ENCODE results near the gene CHMP6. TPM values are rescaled to one million over a fixed set of nuclear protein-coding genes. Genes with fewer than 3 reads are reported as not detected.
A peak's percentile ranks its signal among the peaks of the same experiment; 100 is the strongest.

The CHMP6 gene
- total and polyA plus RNA-seq, 9 of the 15 experiments (the other 6 are each of a cell fraction or from before 2014, with no cell fraction given) = 0.25 to 30.4 (median 13.4) TPM

DNA sequence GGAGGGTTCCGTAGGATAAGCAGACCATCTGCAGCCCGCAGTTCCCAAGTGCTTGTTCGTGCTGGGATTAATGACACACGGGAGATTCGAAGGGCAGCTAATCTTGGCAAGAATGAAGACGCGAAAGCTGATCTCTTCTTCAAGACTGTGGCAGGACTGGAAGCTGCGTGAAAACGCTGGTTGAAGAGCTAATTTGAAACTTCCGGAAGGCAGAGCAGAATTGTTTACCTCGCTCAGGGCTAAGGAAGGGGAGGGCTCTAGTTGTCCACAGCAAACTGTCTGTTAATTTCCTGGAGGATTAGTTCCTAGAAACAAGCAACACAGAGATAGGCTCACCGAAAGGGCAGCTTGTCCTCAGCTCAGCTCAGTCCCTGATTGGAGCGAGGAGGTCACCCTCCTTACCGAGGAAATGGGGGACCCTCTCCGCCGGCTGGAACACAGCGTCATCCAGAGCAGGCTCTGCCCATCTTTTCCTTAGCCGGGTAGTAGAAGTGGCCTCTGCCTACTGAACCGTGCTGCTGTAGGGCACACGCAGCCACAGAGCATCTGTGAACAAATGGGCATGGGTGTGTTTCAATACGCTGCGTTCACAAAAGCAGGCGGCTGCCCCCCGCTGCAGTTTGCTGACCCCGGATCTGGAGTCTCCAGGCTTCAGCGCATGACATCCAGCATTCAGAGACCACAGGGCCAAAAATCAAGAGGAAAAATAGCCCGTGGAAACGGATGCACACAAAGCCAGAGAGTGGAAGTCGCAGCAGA is 26.6 kb downstream of the CHMP6 start (continued):
- no peak for TF ChIP-seq ZNF384 (IDR thresholded peaks at IDR 0.05; ENCODE audit: low read depth, low read length)
- TF ChIP-seq, protein P1, sequence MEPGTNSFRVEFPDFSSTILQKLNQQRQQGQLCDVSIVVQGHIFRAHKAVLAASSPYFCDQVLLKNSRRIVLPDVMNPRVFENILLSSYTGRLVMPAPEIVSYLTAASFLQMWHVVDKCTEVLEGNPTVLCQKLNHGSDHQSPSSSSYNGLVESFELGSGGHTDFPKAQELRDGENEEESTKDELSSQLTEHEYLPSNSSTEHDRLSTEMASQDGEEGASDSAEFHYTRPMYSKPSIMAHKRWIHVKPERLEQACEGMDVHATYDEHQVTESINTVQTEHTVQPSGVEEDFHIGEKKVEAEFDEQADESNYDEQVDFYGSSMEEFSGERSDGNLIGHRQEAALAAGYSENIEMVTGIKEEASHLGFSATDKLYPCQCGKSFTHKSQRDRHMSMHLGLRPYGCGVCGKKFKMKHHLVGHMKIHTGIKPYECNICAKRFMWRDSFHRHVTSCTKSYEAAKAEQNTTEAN (CRISPR knock-in tag; IDR thresholded peaks at IDR 0.05) = no peak
- TF ChIP-seq ZNF347 (CRISPR knock-in tag; IDR thresholded peaks at IDR 0.05; ENCODE audit: low read depth) = no peak; the same call in 1 of the 2 replicates
- no peak for TF ChIP-seq SP2 (IDR thresholded peaks at IDR 0.05; ENCODE audit: extremely low read depth, low read depth, low read length, poor library complexity, severe bottlenecking)
- TF ChIP-seq RBM14 (IDR thresholded peaks at IDR 0.05; ENCODE audit: borderline replicate concordance, insufficient read depth, low read depth, low read length) = no peak
- TF ChIP-seq, protein P2, sequence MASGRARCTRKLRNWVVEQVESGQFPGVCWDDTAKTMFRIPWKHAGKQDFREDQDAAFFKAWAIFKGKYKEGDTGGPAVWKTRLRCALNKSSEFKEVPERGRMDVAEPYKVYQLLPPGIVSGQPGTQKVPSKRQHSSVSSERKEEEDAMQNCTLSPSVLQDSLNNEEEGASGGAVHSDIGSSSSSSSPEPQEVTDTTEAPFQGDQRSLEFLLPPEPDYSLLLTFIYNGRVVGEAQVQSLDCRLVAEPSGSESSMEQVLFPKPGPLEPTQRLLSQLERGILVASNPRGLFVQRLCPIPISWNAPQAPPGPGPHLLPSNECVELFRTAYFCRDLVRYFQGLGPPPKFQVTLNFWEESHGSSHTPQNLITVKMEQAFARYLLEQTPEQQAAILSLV (tag; IDR thresholded peaks at IDR 0.05) = no peak
- TF ChIP-seq CHD4 (IDR thresholded peaks at IDR 0.05; ENCODE audit: insufficient read depth, insufficient replicate concordance, low read depth, low read length, poor library complexity, severe bottlenecking) = no peak
- TF ChIP-seq, protein P3, sequence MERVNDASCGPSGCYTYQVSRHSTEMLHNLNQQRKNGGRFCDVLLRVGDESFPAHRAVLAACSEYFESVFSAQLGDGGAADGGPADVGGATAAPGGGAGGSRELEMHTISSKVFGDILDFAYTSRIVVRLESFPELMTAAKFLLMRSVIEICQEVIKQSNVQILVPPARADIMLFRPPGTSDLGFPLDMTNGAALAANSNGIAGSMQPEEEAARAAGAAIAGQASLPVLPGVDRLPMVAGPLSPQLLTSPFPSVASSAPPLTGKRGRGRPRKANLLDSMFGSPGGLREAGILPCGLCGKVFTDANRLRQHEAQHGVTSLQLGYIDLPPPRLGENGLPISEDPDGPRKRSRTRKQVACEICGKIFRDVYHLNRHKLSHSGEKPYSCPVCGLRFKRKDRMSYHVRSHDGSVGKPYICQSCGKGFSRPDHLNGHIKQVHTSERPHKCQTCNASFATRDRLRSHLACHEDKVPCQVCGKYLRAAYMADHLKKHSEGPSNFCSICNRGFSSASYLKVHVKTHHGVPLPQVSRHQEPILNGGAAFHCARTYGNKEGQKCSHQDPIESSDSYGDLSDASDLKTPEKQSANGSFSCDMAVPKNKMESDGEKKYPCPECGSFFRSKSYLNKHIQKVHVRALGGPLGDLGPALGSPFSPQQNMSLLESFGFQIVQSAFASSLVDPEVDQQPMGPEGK (CRISPR knock-in tag; IDR thresholded peaks at IDR 0.05; ENCODE audit: borderline replicate concordance) = no peak
- TF ChIP-seq ZNF75A (CRISPR knock-in tag; IDR thresholded peaks at IDR 0.05) = 0 out of 2 replicates have a peak, but pooled peaks have one; percentile 16
- no peak for TF ChIP-seq MTA2 (IDR thresholded peaks at IDR 0.05; ENCODE audit: low read depth)
- no peak for TF ChIP-seq TRIM28 (IDR thresholded peaks at IDR 0.05)
- TF ChIP-seq, protein P4, sequence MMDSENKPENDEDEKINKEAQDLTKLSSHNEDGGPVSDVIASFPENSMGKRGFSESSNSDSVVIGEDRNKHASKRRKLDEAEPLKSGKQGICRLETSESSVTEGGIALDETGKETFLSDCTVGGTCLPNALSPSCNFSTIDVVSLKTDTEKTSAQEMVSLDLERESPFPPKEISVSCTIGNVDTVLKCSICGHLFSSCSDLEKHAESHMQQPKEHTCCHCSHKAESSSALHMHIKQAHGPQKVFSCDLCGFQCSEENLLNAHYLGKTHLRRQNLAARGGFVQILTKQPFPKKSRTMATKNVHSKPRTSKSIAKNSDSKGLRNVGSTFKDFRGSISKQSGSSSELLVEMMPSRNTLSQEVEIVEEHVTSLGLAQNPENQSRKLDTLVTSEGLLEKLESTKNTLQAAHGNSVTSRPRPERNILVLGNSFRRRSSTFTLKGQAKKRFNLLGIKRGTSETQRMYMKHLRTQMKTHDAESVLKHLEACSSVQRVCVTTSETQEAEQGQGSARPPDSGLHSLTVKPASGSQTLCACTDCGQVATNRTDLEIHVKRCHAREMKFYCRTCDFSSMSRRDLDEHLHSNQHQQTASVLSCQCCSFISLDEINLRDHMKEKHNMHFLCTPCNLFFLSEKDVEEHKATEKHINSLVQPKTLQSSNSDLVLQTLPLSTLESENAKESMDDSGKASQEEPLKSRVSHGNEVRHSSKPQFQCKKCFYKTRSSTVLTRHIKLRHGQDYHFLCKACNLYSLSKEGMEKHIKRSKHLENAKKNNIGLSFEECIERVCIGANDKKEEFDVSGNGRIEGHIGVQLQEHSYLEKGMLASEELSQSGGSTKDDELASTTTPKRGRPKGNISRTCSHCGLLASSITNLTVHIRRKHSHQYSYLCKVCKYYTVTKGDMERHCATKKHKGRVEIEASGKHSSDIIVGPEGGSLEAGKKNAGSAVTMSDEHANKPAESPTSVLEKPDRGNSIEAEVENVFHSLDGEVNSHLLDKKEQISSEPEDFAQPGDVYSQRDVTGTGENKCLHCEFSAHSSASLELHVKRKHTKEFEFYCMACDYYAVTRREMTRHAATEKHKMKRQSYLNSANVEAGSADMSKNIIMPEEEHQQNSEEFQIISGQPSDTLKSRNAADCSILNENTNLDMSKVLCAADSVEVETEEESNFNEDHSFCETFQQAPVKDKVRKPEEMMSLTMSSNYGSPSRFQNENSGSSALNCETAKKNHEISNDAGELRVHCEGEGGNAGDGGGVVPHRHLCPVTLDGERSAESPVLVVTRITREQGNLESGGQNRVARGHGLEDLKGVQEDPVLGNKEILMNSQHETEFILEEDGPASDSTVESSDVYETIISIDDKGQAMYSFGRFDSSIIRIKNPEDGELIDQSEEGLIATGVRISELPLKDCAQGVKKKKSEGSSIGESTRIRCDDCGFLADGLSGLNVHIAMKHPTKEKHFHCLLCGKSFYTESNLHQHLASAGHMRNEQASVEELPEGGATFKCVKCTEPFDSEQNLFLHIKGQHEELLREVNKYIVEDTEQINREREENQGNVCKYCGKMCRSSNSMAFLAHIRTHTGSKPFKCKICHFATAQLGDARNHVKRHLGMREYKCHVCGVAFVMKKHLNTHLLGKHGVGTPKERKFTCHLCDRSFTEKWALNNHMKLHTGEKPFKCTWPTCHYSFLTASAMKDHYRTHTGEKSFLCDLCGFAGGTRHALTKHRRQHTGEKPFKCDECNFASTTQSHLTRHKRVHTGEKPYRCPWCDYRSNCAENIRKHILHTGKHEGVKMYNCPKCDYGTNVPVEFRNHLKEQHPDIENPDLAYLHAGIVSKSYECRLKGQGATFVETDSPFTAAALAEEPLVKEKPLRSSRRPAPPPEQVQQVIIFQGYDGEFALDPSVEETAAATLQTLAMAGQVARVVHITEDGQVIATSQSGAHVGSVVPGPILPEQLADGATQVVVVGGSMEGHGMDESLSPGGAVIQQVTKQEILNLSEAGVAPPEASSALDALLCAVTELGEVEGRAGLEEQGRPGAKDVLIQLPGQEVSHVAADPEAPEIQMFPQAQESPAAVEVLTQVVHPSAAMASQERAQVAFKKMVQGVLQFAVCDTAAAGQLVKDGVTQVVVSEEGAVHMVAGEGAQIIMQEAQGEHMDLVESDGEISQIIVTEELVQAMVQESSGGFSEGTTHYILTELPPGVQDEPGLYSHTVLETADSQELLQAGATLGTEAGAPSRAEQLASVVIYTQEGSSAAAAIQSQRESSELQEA (IDR thresholded peaks at IDR 0.05; ENCODE audit: low read depth) = no peak
- no peak for TF ChIP-seq PCBP2 (IDR thresholded peaks at IDR 0.05; ENCODE audit: low read depth, low read length, poor library complexity, severe bottlenecking)
